ENCODE data around the gene ASCL5.

The ASCL5 gene

DNA sequence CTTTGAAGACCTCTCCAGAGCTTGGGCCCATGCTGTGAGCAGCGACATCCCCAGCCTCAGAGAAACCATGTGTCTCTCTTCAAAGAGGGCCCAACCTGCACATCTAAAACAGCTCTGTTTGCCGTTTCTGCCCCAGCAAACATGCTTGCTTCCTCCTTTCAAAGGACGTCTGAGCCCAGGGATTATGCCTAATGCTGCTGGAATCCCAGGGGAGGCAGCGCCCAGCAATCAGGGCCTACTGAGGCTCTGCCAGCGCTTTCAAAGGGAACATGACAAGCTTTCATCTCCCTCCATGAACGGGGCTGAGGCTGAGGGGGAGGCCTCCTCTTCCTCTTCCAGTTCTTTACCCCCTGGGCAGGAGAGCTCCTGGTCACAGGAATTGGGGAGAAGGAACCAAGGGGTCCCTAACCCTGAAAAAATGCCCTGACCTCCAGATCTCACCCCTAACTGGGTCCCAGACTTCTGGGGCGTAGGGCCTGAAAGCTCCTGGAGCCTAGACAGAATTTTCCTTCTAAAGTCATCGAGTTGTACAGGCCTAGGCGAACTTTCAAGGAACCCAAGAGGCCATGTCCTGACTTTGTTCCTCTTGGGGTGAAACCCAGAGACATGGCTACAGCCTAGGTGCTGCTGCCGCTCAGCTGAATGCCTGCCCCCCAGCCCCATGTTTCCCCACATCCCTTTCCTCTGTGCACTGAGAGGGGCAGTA is 13.4 kb upstream of the ASCL5 start:
- no peak for TF ChIP-seq TEAD4 (IDR thresholded peaks at IDR 0.05)
- TF ChIP-seq YY1 (IDR thresholded peaks at IDR 0.05; ENCODE audit: low read depth), result no peak
- no peak for TF ChIP-seq FOXM1 (IDR thresholded peaks at IDR 0.05; ENCODE audit: borderline replicate concordance, low read depth)
- no peak for TF ChIP-seq CREB1 (IDR thresholded peaks at IDR 0.05; ENCODE audit: low read depth)
- TF ChIP-seq, protein P1, sequence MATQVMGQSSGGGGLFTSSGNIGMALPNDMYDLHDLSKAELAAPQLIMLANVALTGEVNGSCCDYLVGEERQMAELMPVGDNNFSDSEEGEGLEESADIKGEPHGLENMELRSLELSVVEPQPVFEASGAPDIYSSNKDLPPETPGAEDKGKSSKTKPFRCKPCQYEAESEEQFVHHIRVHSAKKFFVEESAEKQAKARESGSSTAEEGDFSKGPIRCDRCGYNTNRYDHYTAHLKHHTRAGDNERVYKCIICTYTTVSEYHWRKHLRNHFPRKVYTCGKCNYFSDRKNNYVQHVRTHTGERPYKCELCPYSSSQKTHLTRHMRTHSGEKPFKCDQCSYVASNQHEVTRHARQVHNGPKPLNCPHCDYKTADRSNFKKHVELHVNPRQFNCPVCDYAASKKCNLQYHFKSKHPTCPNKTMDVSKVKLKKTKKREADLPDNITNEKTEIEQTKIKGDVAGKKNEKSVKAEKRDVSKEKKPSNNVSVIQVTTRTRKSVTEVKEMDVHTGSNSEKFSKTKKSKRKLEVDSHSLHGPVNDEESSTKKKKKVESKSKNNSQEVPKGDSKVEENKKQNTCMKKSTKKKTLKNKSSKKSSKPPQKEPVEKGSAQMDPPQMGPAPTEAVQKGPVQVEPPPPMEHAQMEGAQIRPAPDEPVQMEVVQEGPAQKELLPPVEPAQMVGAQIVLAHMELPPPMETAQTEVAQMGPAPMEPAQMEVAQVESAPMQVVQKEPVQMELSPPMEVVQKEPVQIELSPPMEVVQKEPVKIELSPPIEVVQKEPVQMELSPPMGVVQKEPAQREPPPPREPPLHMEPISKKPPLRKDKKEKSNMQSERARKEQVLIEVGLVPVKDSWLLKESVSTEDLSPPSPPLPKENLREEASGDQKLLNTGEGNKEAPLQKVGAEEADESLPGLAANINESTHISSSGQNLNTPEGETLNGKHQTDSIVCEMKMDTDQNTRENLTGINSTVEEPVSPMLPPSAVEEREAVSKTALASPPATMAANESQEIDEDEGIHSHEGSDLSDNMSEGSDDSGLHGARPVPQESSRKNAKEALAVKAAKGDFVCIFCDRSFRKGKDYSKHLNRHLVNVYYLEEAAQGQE (IDR thresholded peaks at IDR 0.05; ENCODE audit: low read depth), result no peak
- TF ChIP-seq ZBTB7A (IDR thresholded peaks at IDR 0.05; ENCODE audit: low read depth), result no peak
- no peak for TF ChIP-seq EP300 (IDR thresholded peaks at IDR 0.05; ENCODE audit: borderline replicate concordance)
- TF ChIP-seq, protein P2, sequence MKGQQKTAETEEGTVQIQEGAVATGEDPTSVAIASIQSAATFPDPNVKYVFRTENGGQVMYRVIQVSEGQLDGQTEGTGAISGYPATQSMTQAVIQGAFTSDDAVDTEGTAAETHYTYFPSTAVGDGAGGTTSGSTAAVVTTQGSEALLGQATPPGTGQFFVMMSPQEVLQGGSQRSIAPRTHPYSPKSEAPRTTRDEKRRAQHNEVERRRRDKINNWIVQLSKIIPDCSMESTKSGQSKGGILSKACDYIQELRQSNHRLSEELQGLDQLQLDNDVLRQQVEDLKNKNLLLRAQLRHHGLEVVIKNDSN (IDR thresholded peaks at IDR 0.05), result no peak
- TF ChIP-seq, protein P3, sequence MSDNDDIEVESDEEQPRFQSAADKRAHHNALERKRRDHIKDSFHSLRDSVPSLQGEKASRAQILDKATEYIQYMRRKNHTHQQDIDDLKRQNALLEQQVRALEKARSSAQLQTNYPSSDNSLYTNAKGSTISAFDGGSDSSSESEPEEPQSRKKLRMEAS (IDR thresholded peaks at IDR 0.05), result no peak
- no peak for TF ChIP-seq EGR1 (IDR thresholded peaks at IDR 0.05)
- no peak for TF ChIP-seq TCF12 (IDR thresholded peaks at IDR 0.05; ENCODE audit: low read depth)
- no peak for TF ChIP-seq TAF1 (IDR thresholded peaks at IDR 0.05; ENCODE audit: low read depth)
- no peak for TF ChIP-seq NFIC (IDR thresholded peaks at IDR 0.05)
- TF ChIP-seq CEBPB (IDR thresholded peaks at IDR 0.05), result no peak
- no peak for TF ChIP-seq RAD21 (IDR thresholded peaks at IDR 0.05; ENCODE audit: low read depth)

DNA sequence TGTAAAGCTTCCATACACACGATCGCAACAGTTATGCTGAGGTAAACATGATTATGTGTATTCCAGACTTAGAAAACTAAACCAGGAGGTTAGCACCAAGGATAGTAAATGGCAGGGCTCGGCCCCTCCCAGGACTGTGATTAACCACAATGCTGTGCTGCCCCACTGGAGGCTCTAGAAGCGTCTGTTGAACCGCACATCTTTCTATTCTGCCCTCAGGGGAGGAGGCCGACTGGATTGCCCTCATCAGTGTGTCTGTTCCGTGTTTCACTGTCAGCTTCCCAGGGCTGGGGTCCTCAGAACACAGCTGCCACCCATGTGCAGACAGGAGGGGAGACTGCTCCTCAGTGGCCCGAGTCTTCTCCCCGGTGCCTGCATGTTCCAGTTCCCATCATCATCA is 12.8 kb upstream of the ASCL5 start:
- TF ChIP-seq, protein P2 (IDR thresholded peaks at IDR 0.05), result no peak
- TF ChIP-seq TAF1 (IDR thresholded peaks at IDR 0.05; ENCODE audit: low read depth) (no peak), NFIC (IDR thresholded peaks at IDR 0.05) (no peak), RAD21 (IDR thresholded peaks at IDR 0.05; ENCODE audit: low read depth) (no peak)

DNA sequence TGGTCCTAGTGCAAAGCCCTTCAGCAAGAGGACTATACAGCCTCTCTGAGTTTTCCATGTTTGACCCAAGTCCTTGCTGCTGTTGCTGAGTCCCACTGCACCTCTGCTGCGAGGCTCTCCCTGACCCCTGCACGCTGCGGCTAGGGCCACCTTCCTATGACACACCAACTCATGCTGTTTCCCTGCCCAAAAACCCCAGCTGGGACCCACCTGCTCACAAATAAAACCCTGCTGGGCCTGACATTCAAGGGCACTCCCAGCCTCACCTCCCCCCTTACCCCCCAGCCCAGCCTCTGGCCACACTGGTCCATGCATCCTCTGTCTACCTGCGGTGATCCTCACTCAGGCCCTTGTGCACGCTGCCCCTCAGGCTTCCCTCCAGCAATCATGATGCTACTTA is 12.3 kb upstream of the ASCL5 start:
- TF ChIP-seq, protein P3 (IDR thresholded peaks at IDR 0.05), result no peak
- no peak for TF ChIP-seq TEAD4 (IDR thresholded peaks at IDR 0.05)
- no peak for TF ChIP-seq RAD21 (IDR thresholded peaks at IDR 0.05; ENCODE audit: low read depth)
- TF ChIP-seq YY1 (IDR thresholded peaks at IDR 0.05; ENCODE audit: low read depth), result no peak
- no peak for TF ChIP-seq CREB1 (IDR thresholded peaks at IDR 0.05; ENCODE audit: low read depth)
- TF ChIP-seq EGR1 (IDR thresholded peaks at IDR 0.05), result no peak
- TF ChIP-seq, protein P1 (IDR thresholded peaks at IDR 0.05; ENCODE audit: low read depth), result no peak
- no peak for TF ChIP-seq TCF12 (IDR thresholded peaks at IDR 0.05; ENCODE audit: low read depth)

DNA sequence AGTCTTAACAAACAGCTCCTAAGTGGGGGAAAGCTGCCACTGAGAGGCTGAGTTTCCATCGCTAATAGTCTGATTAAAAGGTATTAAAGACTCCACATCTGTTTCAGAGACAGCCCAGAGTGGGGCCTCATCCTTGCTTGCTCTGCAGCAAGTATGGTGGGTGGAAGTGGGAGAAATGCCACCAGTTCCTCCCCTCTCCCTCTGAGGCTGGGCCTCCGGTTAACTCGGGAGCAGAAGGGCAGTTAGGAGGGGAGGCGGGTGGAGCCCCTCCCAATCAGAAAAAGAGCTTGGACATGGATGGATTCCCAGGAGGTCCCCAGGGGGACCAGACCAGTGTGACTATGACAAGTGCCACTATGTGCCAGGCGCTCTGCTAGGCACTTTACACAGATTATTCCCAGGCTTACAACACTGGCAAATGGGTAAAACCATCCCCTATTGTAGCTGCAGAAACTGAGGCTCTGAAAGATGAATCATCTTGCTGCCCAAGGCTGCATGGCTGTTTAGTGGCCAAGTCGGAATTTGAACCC is 11.4 kb upstream of the ASCL5 start:
- no peak for TF ChIP-seq CREB1 (IDR thresholded peaks at IDR 0.05; ENCODE audit: low read depth)
- TF ChIP-seq, protein P1 (IDR thresholded peaks at IDR 0.05; ENCODE audit: low read depth), result no peak
- no peak for TF ChIP-seq CEBPB (IDR thresholded peaks at IDR 0.05)
